ENCODE results near the gene ANO3.

- TF ChIP-seq EZH2phosphoT487 (conservative IDR thresholded peaks at IDR 0.05; ENCODE audit: low read length) (no peak), CTCF (IDR thresholded peaks at IDR 0.05; ENCODE audit: insufficient read depth, low read length, poor library complexity, severe bottlenecking) (no peak)
Observed at GRCh38 chr11:26665036-26665435, 333.1 kb downstream of the ANO3 start.
